Naive B cell (primary cell): ENCODE data around the gene IP6K1. TPM values are rescaled to one million over a fixed set of nuclear protein-coding genes. Genes with fewer than 3 reads are reported as not detected.
A peak's percentile ranks its signal among the peaks of the same experiment; 100 is the strongest.

ENCODE experiments used
- ATAC-seq, 2 donors: fragments of 150-1000 bp; cut with Tn5 transposase; 2 replicates each; pipeline ENCODE4 v1.10.0; 2021; ENCODE audit warnings: low read depth in 2 of 2, mild to moderate bottlenecking in 2 of 2, moderate library complexity in 2 of 2
- DNase-seq: peaks from one replicate; pipeline ENCODE4 v3.0.0; 2022
- H3K27ac Mint-ChIP-seq, 6 donors: one replicate each; pipeline ENCODE4 v1.8.0; 2020 to 2022; ENCODE audit warnings: mild to moderate bottlenecking in 6 of 6, mixed read lengths in 6 of 6, moderate library complexity in 5 of 6, inconsistent platforms in 2 of 6
- H3K27me3 Mint-ChIP-seq, 3 donors: one replicate each; pipeline ENCODE4 v1.8.0; 2021 to 2022; ENCODE audit warnings: mixed read lengths in 3 of 3, mild to moderate bottlenecking in 1 of 3
- H3K36me3 Mint-ChIP-seq, 2 donors: one replicate each; pipeline ENCODE4 v1.8.0; 2020 to 2022; ENCODE audit warnings: mixed read lengths in 2 of 2, inconsistent platforms in 1 of 2, mild to moderate bottlenecking in 1 of 2
- H3K4me1 Mint-ChIP-seq, 3 donors: one replicate each; pipeline ENCODE4 v1.8.0; 2020 to 2022; ENCODE audit warnings: mixed read lengths in 3 of 3, inconsistent platforms in 1 of 3, mild to moderate bottlenecking in 1 of 3, moderate library complexity in 1 of 3
- H3K4me3 Mint-ChIP-seq, 8 donors: one replicate each; pipeline ENCODE4 v1.8.0; 2020 to 2022; ENCODE audit warnings: mild to moderate bottlenecking in 8 of 8, mixed read lengths in 8 of 8, moderate library complexity in 8 of 8, inconsistent platforms in 2 of 8
- H3K9me3 Mint-ChIP-seq, 7 donors: one replicate each; pipeline ENCODE4 v1.8.0; 2020 to 2022; ENCODE audit warnings: mixed read lengths in 7 of 7, mild to moderate bottlenecking in 5 of 7, inconsistent platforms in 2 of 7, moderate library complexity in 1 of 7
- polyA plus RNA-seq, 6 donors: library from polyadenylated mRNA; unstranded; fragments of 300-500 nt; fragmentation: Illumina TruSeq; gene quantifications; one replicate each; pipeline ENCODE4 v1.2.3, GENCODE V29; 2021; ENCODE audit warnings: low read depth in 6 of 6

The IP6K1 gene
- polyA plus RNA-seq, 6 donors from 2014 or later = 16.2 to 23.9 (median 21.3) TPM

- ATAC-seq (no peak), DNase-seq (no peak)
- H3K27me3 Mint-ChIP-seq = no peaks in the 10 kb centered on the region
- H3K4me1 Mint-ChIP-seq = peaks cover 0 to 6% (median 5%) of the 10 kb centered on the region in 3 donors
- peaks cover 0 to 11% of the 10 kb centered on the region in 2 donors for H3K36me3 Mint-ChIP-seq
- H3K9me3 Mint-ChIP-seq = no peaks in the 10 kb centered on the region
- no peak overlapping the region for H3K4me3 Mint-ChIP-seq
- peak overlapping the region in 2 of 6 donors; percentile 23 to 54 for H3K27ac Mint-ChIP-seq
Observed at GRCh38 chr3:49740427-49740826, 45.9 kb downstream of the IP6K1 start.

- H3K36me3 Mint-ChIP-seq = peaks cover 0 to 15% of the 10 kb centered on the region in 2 donors
- H3K27me3 Mint-ChIP-seq = no peaks in the 10 kb centered on the region
- no peak overlapping the region for H3K4me3 Mint-ChIP-seq
- H3K4me1 Mint-ChIP-seq = peaks cover 0 to 4% (median 0%) of the 10 kb centered on the region in 3 donors
- peak overlapping the region in 2 of 6 donors; percentile 7 to 24 for H3K27ac Mint-ChIP-seq
- DNase-seq = no peak
- no peak for ATAC-seq
- H3K9me3 Mint-ChIP-seq = no peaks in the 10 kb centered on the region
Observed at GRCh38 chr3:49738067-49738713, 48.2 kb downstream of the IP6K1 start.

GRCh38 chr3:49734752-49735151, 51.6 kb downstream of the IP6K1 start:
- Mint-ChIP-seq H3K4me3 (no peak overlapping the region), H3K27ac (peak overlapping the region in 2 of 6 donors; percentile 41 to 70), H3K27me3 (no peaks in the 10 kb centered on the region), H3K36me3 (peaks cover 15 to 19% of the 10 kb centered on the region in 2 donors), H3K4me1 (no peaks in the 10 kb centered on the region), H3K9me3 (no peaks in the 10 kb centered on the region)
- DNase-seq (no peak), ATAC-seq (no peak)

- H3K27ac Mint-ChIP-seq = no peak overlapping the region
- H3K4me3 Mint-ChIP-seq = no peak overlapping the region
- ATAC-seq (no peak), DNase-seq (no peak)
- no peaks in the 10 kb centered on the region for H3K9me3 Mint-ChIP-seq
- no peaks in the 10 kb centered on the region for H3K27me3 Mint-ChIP-seq
- H3K36me3 Mint-ChIP-seq = peaks cover 15 to 16% of the 10 kb centered on the region in 2 donors
- H3K4me1 Mint-ChIP-seq = no peaks in the 10 kb centered on the region
Observed at GRCh38 chr3:49733551-49733950, 52.8 kb downstream of the IP6K1 start.

- DNase-seq (no peak), ATAC-seq (no peak)
- Mint-ChIP-seq H3K36me3 (peaks cover 12 to 15% of the 10 kb centered on the region in 2 donors), H3K4me3 (no peak overlapping the region), H3K27me3 (no peaks in the 10 kb centered on the region), H3K4me1 (peaks cover 0 to 4% (median 0%) of the 10 kb centered on the region in 3 donors), H3K27ac (peak overlapping the region in 1 of 6 donors; percentile 21), H3K9me3 (no peaks in the 10 kb centered on the region)
Observed at GRCh38 chr3:49732597-49732996, 53.7 kb downstream of the IP6K1 start.

- ATAC-seq (no peak), DNase-seq (no peak)
- no peak overlapping the region for H3K4me3 Mint-ChIP-seq
- H3K9me3 Mint-ChIP-seq = no peaks in the 10 kb centered on the region
- peaks cover 4 to 14% (median 4%) of the 10 kb centered on the region in 3 donors for H3K4me1 Mint-ChIP-seq
- peak overlapping the region in 1 of 6 donors; percentile 27 for H3K27ac Mint-ChIP-seq
- no peaks in the 10 kb centered on the region for H3K27me3 Mint-ChIP-seq
- H3K36me3 Mint-ChIP-seq = peaks cover 12 to 15% of the 10 kb centered on the region in 2 donors
Observed at GRCh38 chr3:49729966-49730609, 56.3 kb downstream of the IP6K1 start.

GRCh38 chr3:49727924-49728361, 58.4 kb downstream of the IP6K1 start:
- H3K9me3 Mint-ChIP-seq = no peaks in the 10 kb centered on the region
- peaks cover 17 to 32% (median 17%) of the 10 kb centered on the region in 3 donors for H3K4me1 Mint-ChIP-seq
- peaks cover 6 to 15% of the 10 kb centered on the region in 2 donors for H3K36me3 Mint-ChIP-seq
- ATAC-seq (no peak), DNase-seq (no peak)
- no peak overlapping the region for H3K4me3 Mint-ChIP-seq
- H3K27ac Mint-ChIP-seq = peak overlapping the region in 5 of 6 donors; percentile 26 to 100 (median 58)
- no peaks in the 10 kb centered on the region for H3K27me3 Mint-ChIP-seq

GRCh38 chr3:49727154-49727923, 59.0 kb downstream of the IP6K1 start:
- no peaks in the 10 kb centered on the region for H3K9me3 Mint-ChIP-seq
- H3K27me3 Mint-ChIP-seq = no peaks in the 10 kb centered on the region
- peak overlapping the region in 4 of 6 donors; percentile 37 to 100 (median 61) for H3K27ac Mint-ChIP-seq
- H3K36me3 Mint-ChIP-seq = peaks cover 0 to 9% of the 10 kb centered on the region in 2 donors
- no peak overlapping the region for H3K4me3 Mint-ChIP-seq
- H3K4me1 Mint-ChIP-seq = peaks cover 22 to 38% (median 23%) of the 10 kb centered on the region in 3 donors
- ATAC-seq (no peak), DNase-seq (no peak)

- H3K36me3 Mint-ChIP-seq = peaks cover 0 to 3% of the 10 kb centered on the region in 2 donors
- no peak for DNase-seq
Observed at GRCh38 chr3:49725906-49726681, 60.2 kb downstream of the IP6K1 start.

GRCh38 chr3:49724586-49724985, 61.8 kb downstream of the IP6K1 start:
- ATAC-seq (peak; percentile 53 to 58), DNase-seq (peak; percentile 76)
- Mint-ChIP-seq H3K9me3 (no peaks in the 10 kb centered on the region), H3K4me3 (peak overlapping the region; percentile 91 to 98 (median 95)), H3K36me3 (no peaks in the 10 kb centered on the region), H3K4me1 (peaks cover 35 to 56% (median 44%) of the 10 kb centered on the region in 3 donors), H3K27ac (peak overlapping the region; percentile 100), H3K27me3 (no peaks in the 10 kb centered on the region)

More at GRCh38 chr3:49725906-49726681, 60.2 kb downstream of the IP6K1 start:
- Mint-ChIP-seq H3K4me1 (peaks cover 26 to 44% (median 29%) of the 10 kb centered on the region in 3 donors), H3K9me3 (no peaks in the 10 kb centered on the region), H3K27ac (peak overlapping the region; percentile 93 to 100 (median 100)), H3K27me3 (no peaks in the 10 kb centered on the region), H3K4me3 (peak overlapping the region in 2 of 8 donors; percentile 3 to 12)
- ATAC-seq = no peak

- H3K4me3 Mint-ChIP-seq = peak within 1 kb of the TSS; percentile 91 to 98 (median 95)
- H3K27ac Mint-ChIP-seq = peak within 1 kb of the TSS; percentile 100
- H3K36me3 Mint-ChIP-seq = no peaks in the 10 kb centered on the region
- H3K9me3 Mint-ChIP-seq = no peaks in the 10 kb centered on the region
- H3K27me3 Mint-ChIP-seq = no peaks in the 10 kb centered on the region
- peaks cover 41 to 63% (median 51%) of the 10 kb centered on the region in 3 donors for H3K4me1 Mint-ChIP-seq
- peak; percentile 95 for DNase-seq
- peak; percentile 70 to 71 for ATAC-seq
Observed at GRCh38 chr3:49723628-49724551, 62.5 kb downstream of the IP6K1 start, which contains the start of gene GMPPB. TSS of gene GMPPB (minus strand) at chr3:49723951. CDS start at chr3:49723726, 225 bp downstream.

GRCh38 chr3:49723296-49723627, 63.1 kb downstream of the IP6K1 start:
- ATAC-seq = peak; percentile 4 to 5
- Mint-ChIP-seq H3K4me1 (peaks cover 45 to 69% (median 57%) of the 10 kb centered on the region in 3 donors), H3K27ac (peak overlapping the region; percentile 97 to 100 (median 100)), H3K4me3 (peak overlapping the region; percentile 91 to 98 (median 95)), H3K9me3 (no peaks in the 10 kb centered on the region), H3K36me3 (no peaks in the 10 kb centered on the region), H3K27me3 (no peaks in the 10 kb centered on the region)
- peak; percentile 45 for DNase-seq
